EL (cell line): Measurements from ENCODE around the gene BIVM.
"Not testable (repeated sequence)": the region's sequence is repeated elsewhere in the genome, so short reads cannot be mapped to it uniquely, and the experiment has no call there.

ENCODE experiments used
- DNase-seq: peaks from one replicate; pipeline ENCODE4 v3.0.0-alpha.2; 2016

Gene BIVM

DNA sequence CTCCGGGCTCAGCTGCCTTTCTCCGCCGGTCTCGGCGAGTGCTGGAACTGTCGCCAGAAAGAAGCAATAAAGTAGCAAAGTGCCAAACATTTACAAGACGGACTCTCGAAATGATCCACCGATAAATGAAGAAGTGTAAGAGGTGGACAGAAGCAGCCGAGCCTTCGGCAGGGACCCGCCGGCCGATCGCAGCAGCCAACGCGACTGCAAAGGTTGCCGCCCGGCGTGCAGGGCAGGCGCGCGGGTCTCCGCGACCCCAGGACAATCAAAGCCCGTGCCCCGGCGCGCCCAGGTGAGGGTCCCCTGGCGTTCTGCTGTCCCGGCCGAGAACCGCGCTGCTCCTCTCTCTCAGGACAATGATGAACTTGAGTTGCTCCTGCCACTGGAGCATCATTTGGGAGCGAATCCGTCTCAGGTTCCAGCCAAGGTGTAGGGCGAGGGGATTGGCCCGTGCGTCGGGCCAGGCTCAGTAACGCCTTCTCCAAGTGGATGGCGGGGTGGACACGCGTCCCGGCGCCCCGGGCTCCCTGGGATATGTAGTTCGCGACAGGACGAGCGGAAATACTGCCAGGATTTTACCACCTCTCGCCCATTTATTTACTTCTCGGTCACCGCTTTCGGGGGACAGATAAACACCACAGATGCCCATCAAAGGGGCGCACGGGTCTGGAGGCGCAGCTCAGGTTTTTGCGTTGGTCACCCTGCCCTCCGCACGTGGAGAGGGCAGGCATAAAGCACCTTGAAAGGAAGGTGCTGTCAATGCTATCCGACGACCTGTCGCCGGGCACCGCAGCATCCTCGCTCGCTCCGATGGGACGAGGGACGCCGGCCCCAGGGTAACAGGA, at the start of gene BIVM, which contains the start of gene POGLUT2:
BIVM (plus strand) TSS at position 539 of the 845 bp plus-strand sequence. CDS start 8,149 bp downstream, outside the sequence.
POGLUT2 (minus strand) TSS at position 396 of the 845 bp plus-strand sequence; CDS start at position 90, 306 bp downstream.
- peak; percentile 92 for DNase-seq

DNA sequence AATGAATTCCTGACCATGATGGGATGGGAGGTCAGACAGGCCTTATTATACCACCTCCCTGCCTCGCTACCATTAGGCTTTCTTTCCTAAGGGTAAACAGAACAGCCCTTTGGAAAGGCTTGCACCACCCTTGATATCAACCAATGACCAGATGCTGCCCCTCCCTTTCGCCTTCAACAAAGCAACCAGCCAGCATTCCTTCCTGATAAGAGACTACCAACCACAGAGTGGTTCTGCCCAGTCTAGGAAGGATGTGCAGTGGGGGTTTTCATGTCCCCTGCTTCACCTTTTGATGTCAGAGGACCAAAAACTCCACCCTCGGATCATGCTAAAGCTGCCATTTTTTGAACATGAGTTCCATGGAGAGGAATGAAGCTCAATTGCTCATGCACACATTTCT, 47.0 kb upstream of the BIVM start:
- no peak for DNase-seq

DNA sequence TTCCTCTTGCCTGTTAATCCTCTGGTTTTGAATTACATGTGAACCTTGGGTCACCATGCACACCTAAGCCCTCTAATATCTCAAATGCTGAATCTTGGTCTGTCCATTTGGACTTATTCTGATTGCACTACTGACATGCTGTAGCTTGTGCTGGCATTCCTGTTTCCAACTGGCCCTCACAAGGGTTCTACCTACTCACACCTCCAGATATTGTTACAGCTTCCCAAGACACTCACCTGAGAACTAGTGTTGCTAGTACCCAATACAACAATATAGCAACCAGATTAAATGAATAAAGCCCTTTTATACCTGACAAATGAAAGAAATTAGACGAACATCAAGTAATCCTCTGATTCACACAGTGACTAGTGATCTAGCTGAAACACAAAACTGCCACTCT, 41.9 kb upstream of the BIVM start:
- no peak for DNase-seq

- no peak for DNase-seq
These were observed 40.1 kb upstream of the BIVM start for GRCh38 chr13:102758842-102759241.

GRCh38 chr13:102761071-102761470, 37.8 kb upstream of the BIVM start:
- DNase-seq: no peak

DNA sequence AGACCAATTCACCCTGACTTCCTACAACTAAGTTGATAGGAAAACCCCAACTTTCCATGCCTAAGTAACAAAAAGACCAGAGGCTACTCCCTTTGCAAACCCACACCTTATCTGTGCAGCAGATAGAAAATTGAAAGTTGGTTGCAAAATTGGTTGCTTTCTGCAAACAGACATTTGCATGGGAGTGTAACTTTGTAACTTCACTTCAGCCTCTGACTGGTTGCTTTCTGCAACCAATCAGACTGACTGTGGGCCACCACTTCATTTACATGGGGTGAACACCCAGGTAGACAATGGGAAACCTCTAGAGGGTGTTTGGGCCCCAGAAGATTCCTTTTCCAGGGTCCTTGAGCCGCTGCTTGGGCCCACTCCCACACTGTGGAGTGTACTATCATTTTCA, 35.2 kb upstream of the BIVM start:
- no peak for DNase-seq

DNA sequence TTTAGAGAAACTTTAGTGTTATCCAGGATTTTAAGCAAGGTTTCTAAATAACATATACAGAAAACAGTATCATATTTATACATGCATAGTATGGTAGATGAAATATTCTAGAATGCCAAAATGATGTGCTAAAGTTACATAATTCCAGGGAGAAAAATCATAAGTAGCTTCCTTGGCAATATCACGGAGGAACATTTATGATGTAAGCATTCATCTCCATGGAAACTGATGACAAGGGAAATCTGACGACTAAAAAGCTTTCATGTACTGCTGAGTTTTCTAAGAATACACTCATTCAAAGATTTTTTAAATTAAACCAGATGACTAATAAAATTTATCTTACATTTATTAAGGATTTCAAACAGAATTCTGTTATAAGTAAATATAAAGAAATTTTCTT, 30.0 kb upstream of the BIVM start:
- no peak for DNase-seq

DNA sequence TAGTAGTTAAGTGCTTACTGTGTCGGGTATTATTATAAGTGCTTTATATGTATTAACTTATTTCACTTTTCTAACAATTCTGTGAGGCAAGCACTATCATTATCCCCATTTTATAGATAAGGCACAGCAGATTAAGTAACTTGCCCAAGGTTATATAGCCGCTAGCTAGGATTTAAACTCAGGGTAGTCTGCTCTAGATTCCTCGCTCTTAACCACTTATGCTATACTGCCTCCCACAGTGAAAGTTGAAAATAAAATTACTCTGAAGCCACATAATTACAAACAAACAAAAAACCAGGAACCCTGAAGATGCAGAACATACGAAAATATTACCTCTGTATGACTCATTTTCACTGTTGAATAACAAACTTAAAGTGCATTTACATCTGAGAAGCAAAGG, 29.2 kb upstream of the BIVM start:
- no peak for DNase-seq

DNA sequence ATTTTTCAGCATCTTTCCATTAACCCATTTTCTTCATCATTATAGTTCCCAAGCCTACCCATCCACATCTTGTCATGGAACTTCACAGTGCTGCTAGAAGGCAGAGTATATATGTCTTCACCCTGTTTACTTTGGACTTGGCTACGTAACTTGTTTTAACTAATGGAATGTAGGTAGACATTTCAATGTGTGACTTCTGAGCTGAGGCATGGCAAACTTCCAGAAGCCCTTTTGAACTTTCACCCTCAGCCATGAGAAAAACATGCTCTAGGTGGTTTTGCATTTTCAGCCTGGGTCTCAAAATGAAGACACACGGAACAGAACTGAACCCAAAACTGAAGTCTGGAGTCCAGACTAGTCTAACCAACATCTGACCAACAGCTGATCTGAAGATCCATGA, 28.5 kb upstream of the BIVM start:
- no peak for DNase-seq

DNA sequence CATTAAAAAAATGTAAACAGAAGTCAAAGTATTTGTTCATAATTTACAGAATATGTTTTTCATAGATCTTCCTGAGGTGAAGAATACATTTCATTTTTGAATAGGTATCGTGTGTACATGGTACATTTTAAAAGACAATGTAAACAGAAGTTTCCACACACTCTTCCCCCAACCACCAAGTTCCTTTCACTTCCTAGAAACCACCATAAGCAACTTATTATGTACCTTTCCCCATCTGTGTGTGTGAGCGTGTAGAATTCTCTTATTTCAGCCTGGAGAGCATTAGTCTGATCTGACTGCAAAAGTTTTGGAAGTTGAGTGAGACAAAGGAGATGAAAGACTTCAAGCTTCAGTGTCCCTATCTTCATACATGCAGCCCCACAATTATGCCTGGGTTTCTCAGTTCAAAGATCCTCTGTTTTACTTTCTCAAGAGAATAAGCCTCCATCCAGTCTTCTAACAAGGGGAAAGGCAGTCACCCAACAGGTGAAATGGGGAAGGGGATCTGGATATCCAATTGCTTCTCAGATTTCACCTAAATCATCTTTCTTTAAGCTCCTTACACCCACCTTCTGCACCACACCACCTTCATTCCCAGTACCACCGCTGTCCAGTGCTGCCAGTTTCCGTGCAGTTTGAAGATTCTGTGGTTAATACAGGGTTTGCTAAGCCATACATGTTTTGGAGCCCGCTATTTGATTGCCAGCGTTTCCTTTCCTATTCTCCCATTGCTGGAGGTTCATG, 27.4 kb upstream of the BIVM start:
- DNase-seq: no peak

DNA sequence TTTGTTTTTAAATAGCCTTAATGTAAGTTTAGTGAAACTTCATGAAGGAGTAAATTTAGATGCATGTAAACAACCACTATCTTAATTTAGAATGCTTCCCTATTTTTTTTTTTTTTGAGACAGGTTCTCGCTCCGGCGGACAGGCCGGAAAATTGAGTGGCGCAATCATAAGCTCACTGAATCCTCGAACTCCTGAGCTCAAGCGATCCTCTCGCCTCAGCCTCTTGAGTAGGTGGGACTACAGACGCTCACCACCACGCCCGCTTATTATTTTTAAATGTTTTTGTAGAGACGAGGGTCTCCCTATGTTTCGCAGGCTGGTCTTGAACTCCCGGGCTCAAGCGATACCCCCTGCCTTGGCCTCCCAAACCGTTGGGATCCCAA, 26.9 kb upstream of the BIVM start:
- no peak for DNase-seq

GRCh38 chr13:102773441-102774213, 25.3 kb upstream of the BIVM start, which contains the start of gene TEX30:
Gene TEX30, minus strand, starts transcription at chr13:102773786. Its CDS starts 3,760 bp downstream, at chr13:102770026.
- peak; percentile 87 for DNase-seq

- no peak for DNase-seq
These were observed 24.7 kb upstream of the BIVM start for GRCh38 chr13:102774214-102774568.

GRCh38 chr13:102774591-102775520, 24.1 kb upstream of the BIVM start:
- no peak for DNase-seq

DNA sequence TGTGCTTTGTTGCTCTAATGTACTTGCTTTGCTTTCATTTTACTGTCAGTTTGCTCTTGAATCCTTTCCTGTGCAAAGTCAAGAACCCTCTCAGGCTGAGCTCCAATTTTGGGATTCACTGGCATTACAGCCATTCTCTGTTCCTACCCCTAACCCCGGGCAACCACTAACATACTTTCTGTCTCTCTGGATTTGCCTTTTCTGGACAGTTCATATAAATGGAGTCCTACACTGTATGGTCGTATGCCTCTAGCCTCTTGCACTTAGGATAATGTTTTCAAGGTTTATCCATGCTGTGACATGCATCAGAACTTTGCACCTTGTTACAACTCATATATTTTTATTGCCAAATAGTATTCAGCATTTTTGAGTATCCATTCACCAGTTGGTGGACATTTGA, 22.6 kb upstream of the BIVM start:
- DNase-seq: no peak

GRCh38 chr13:102777736-102778135, 21.2 kb upstream of the BIVM start:
- no peak for DNase-seq

GRCh38 chr13:102779436-102780159, 19.3 kb upstream of the BIVM start:
- DNase-seq: no peak

DNA sequence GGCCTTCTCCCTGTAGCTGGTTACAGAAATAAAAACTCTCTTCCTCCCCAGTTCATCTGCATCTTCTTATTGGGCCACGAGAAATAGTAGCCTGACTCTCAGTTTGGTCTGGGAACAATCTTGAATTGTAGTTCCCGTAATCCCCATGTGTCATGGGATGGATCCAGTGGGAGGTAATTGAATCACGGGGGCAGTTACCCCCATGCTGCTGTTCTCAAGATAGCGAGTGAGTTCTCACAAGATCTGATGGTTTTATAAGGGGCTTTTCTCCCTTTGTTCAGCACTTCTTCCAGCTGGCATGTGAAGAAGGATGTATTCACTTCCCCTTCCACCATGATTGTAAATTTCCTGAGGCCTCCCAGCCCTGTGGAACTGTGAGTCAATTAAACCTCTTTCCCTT, 18.3 kb upstream of the BIVM start:
- DNase-seq: not testable (repeated sequence)

DNA sequence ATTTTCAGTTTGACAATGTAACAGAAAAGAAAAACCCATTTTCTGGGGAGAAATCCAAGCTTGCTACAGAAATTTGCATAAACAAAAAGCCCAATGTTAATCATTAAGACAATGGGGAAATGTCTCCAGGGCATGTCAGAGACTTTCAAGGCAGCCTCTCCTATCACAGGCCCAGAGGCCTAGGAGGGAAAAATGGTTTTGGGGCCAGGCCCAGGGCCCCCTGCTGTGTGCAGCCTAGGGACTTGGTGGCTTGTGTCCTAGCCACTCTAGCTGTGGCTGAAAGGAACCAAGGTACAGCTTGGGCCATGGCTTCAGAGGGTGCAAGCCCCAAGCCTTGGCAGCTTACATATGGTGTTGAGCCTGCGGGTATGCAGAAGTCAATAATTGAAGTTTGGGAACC, 17.3 kb upstream of the BIVM start:
- no peak for DNase-seq

DNA sequence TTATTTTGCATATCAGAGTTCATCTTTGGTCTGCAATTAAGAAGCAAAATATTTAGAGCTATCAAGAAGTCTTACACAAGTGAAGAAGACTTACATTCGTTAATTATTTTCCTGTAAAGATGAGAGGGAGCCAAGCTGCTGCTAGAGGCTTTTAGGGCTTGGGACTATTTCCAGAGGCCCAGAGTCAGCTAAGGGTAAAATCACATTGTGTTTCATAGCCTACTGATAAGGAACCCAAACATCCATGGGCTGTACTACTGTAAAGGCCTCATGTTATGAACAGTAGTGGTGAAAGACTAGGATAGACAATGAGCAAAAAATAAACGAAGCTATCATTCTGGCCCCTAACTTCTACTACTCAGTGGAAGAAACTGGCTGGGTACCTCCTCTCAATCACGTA, 14.4 kb upstream of the BIVM start:
- no peak for DNase-seq

DNA sequence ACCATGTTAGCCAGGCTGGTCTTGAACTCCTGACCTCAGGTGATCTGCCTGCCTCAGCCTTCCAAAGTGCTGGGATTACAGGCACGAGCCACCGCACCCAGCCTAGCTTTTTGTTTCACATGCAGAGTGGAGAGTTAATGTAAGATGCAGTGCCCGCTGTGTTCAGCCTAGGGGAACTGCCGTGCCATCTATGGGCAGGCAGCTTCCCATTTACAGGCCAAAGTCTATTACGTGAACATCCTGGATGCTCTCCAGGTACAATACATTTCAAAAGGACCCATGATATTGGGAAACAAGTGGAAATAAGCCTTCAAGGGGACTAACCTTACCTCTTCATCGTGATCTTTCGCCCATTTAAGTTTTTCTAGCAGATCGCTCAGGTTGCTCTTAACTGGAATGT, 10.2 kb upstream of the BIVM start:
- DNase-seq: no peak

- peak; percentile 17 for DNase-seq
These were observed 6.5 kb upstream of the BIVM start for GRCh38 chr13:102792396-102792795.
